Activated CD4-positive, alpha-beta T cell treated with anti-CD3 and anti-CD28 coated beads for 36 hours (primary cell): ENCODE results near the gene NCF4. TPM values are rescaled to one million over a fixed set of nuclear protein-coding genes. Genes with fewer than 3 reads are reported as not detected.

ENCODE experiments used
- ATAC-seq: fragments of 200-7000 bp; cut with Tn5 transposase; one replicate; pipeline ENCODE4 v1.10.0; 2021; ENCODE audit warnings: mild to moderate bottlenecking, moderate library complexity
- CTCF ChIA-PET: fragments of 350-600 bp; sonication (Branson Sonifier 250); formaldehyde crosslinking; loops from one replicate; lab custom pipeline; 2021; ENCODE audit warnings: antibody characterized with exemption; lab: Charles Lee
- POLR2A ChIA-PET: fragments of 350-600 bp; sonication (Branson Sonifier 250); formaldehyde crosslinking; loops from one replicate; lab custom pipeline; 2021; ENCODE audit warnings: antibody characterized with exemption, inconsistent platforms; lab: Charles Lee
- DNase-seq: peaks from one replicate; pipeline ENCODE4 v3.0.0-alpha.2; 2020
- H3K27ac Mint-ChIP-seq: one replicate; pipeline ENCODE4 v1.8.0; 2021; ENCODE audit warnings: mixed read lengths
- H3K27me3 Mint-ChIP-seq: one replicate; pipeline ENCODE4 v1.8.0; 2021; ENCODE audit warnings: mixed read lengths
- H3K36me3 Mint-ChIP-seq: one replicate; pipeline ENCODE4 v1.8.0; 2021; ENCODE audit warnings: low read depth, mixed read lengths
- H3K4me1 Mint-ChIP-seq: one replicate; pipeline ENCODE4 v1.8.0; 2021; ENCODE audit warnings: mixed read lengths
- H3K4me3 Mint-ChIP-seq: one replicate; pipeline ENCODE4 v1.8.0; 2021; ENCODE audit warnings: mild to moderate bottlenecking, moderate library complexity, mixed read lengths
- H3K9me3 Mint-ChIP-seq: one replicate; pipeline ENCODE4 v1.8.0; 2021; ENCODE audit warnings: low read depth, mixed read lengths
- intact Hi-C, 2 experiments: fragments of 100-400 bp; cut with DNase I in 1 of 2; cut with micrococcal nuclease in 1 of 2; formaldehyde crosslinking; loops; one replicate each; pipeline versions ENCODE4 v1.14.2 to v1.15.1; 2022 to 2024; cut with DNase I, micrococcal nuclease
- total RNA-seq, 2 experiments: library from RNA; stranded (reverse); gene quantifications; one replicate each; pipeline ENCODE4 v1.2.3, GENCODE V29; 2021

Gene NCF4
- total RNA-seq, 2 experiments from 2014 or later, result 3.8 to 3.9 TPM

DNA sequence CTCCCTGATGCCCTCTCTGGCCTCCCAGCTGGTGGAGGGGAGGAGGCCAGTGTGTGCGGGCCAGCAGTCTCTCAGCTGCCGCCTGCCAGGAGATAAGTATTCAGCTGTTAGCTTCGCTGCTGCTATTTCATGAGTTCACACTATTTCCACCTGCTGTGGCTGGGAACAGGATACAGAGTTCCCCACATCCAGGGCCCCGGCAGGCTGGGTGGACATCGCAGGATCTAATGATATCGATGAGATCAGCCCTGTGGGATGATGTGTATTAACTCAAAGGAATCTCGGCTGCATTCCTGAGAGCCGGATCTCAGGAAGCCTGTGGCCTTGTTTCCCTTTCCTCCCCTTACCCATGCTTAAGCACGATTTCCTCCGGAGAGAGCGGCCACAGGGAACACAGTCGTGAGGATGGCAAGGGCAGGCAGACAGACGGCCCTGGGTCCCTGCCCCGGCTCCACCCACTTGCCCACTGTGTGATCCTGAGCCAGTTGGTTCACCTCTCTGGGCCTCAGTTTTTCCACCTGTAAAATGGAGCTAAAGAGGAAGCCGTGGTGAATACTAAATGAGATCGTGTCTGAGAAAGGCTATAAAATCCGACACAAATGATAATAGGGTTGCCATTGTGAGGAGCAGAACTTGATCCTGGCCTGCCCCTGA lies 37.5 kb upstream of the NCF4 start:
- intact Hi-C loops, result no loop called here
- no peaks in the 10 kb centered on the region for H3K9me3 Mint-ChIP-seq
- ChIA-PET CTCF (no interaction called here), POLR2A (no interaction called here)
- no peak for DNase-seq
- no peaks in the 10 kb centered on the region for H3K36me3 Mint-ChIP-seq
- no peak for ATAC-seq
- no peaks in the 10 kb centered on the region for H3K4me1 Mint-ChIP-seq
- H3K27ac Mint-ChIP-seq, result no peak overlapping the region
- peaks cover 21% of the 10 kb centered on the region for H3K27me3 Mint-ChIP-seq
- no peak overlapping the region for H3K4me3 Mint-ChIP-seq

- H3K9me3 Mint-ChIP-seq, result no peaks in the 10 kb centered on the region
- H3K4me1 Mint-ChIP-seq, result peaks cover 3% of the 10 kb centered on the region
- intact Hi-C loops, result no loop called here
- H3K4me3 Mint-ChIP-seq, result no peak overlapping the region
- CTCF ChIA-PET, result no interaction called here
- peaks cover 17% of the 10 kb centered on the region for H3K27me3 Mint-ChIP-seq
- peak overlapping the region; percentile 27 for H3K27ac Mint-ChIP-seq
- H3K36me3 Mint-ChIP-seq, result no peaks in the 10 kb centered on the region
- ATAC-seq, result no peak
- POLR2A ChIA-PET, result no interaction called here
- no peak for DNase-seq
Measured at GRCh38 chr22:36824655-36825054, 36.2 kb upstream of the NCF4 start.

- intact Hi-C loops, result no loop called here
- no peak for ATAC-seq
- Mint-ChIP-seq H3K4me1 (peaks cover 13% of the 10 kb centered on the region), H3K36me3 (no peaks in the 10 kb centered on the region), H3K27ac (no peak overlapping the region), H3K4me3 (no peak overlapping the region), H3K27me3 (peaks cover 23% of the 10 kb centered on the region), H3K9me3 (no peaks in the 10 kb centered on the region)
- ChIA-PET POLR2A (no interaction called here), CTCF (interaction anchor here (0.6 to 0.7 kb wide), 2 partner anchors 27 to 282 kb away, joined by 3 read pairs; no protein-coding TSS in a partner anchor)
- DNase-seq, result no peak
Measured at GRCh38 chr22:36826262-36826661, 34.5 kb upstream of the NCF4 start.

DNA sequence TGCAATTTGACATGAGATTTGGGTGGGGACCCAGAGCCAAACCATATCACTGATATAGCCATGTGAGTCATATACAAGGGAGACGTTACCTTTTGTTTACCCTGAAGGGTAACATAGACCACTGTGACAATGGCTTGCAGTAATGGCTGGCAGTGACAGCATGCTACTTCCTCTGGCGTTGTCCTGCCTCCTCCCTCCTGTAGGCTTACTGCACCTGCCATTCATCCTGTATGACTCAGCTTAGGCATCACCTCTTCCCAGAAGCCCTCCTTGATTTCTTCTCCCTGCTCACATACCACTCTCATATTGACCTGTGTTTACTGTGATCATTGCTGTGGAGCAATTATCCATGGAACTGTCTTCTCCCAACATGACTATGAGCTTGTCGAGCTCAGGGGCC lies 32.0 kb upstream of the NCF4 start:
- CTCF ChIA-PET, result interaction anchor here (0.6 to 1.3 kb wide), 3 partner anchors 27 to 53 kb away, joined by 4 read pairs; partner anchors contain the start of gene IFT27
- Mint-ChIP-seq H3K27ac (no peak overlapping the region), H3K9me3 (no peaks in the 10 kb centered on the region), H3K36me3 (no peaks in the 10 kb centered on the region), H3K4me3 (no peak overlapping the region), H3K4me1 (peaks cover 16% of the 10 kb centered on the region), H3K27me3 (peaks cover 36% of the 10 kb centered on the region)
- intact Hi-C loops, result no loop called here
- POLR2A ChIA-PET, result no interaction called here
- ATAC-seq (peak; percentile 68), DNase-seq (peak; percentile 37)

GRCh38 chr22:36829370-36830002 lies 31.3 kb upstream of the NCF4 start:
- no peaks in the 10 kb centered on the region for H3K36me3 Mint-ChIP-seq
- POLR2A ChIA-PET, result interaction anchor here (1.0 kb wide), 1 partner anchor 300 kb away, joined by 3 read pairs; no protein-coding TSS in a partner anchor
- no peak for ATAC-seq

DNA sequence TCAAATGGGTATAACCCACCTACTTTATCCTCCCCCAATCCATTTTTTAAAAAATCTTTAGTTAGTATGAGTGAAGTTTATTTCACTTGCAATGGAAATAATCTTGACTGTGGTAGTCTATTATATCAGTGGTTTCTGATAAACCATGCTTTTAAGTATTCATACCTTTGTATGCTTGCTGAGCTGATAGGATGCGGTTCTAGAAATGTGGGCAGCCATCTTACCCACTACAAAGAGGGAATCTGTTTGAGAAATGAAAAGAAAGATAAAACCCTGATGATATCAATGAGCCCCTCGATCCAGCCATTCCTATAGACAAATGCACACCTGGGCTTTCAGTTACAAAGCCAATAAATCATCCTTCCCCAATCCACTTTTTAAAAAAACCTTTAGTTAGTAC lies 30.2 kb upstream of the NCF4 start:
- H3K9me3 Mint-ChIP-seq, result no peaks in the 10 kb centered on the region
- POLR2A ChIA-PET, result no interaction called here
- peaks cover 32% of the 10 kb centered on the region for H3K27me3 Mint-ChIP-seq
- CTCF ChIA-PET, result interaction anchor here (0.6 to 2.5 kb wide), 3 partner anchors 26 to 66 kb away, joined by 3 to 10 read pairs (median 6); no protein-coding TSS in a partner anchor
- H3K4me1 Mint-ChIP-seq, result peaks cover 16% of the 10 kb centered on the region
- no peak overlapping the region for H3K27ac Mint-ChIP-seq
- ATAC-seq, result no peak
- no peaks in the 10 kb centered on the region for H3K36me3 Mint-ChIP-seq
- H3K4me3 Mint-ChIP-seq, result no peak overlapping the region
- DNase-seq, result no peak
- intact Hi-C loops, result no loop called here

More at GRCh38 chr22:36829370-36830002, 31.3 kb upstream of the NCF4 start:
- peaks cover 16% of the 10 kb centered on the region for H3K4me1 Mint-ChIP-seq
- H3K9me3 Mint-ChIP-seq, result no peaks in the 10 kb centered on the region
- no peak overlapping the region for H3K27ac Mint-ChIP-seq
- H3K4me3 Mint-ChIP-seq, result no peak overlapping the region
- H3K27me3 Mint-ChIP-seq, result peaks cover 36% of the 10 kb centered on the region
- no peak for DNase-seq
- intact Hi-C loops, result no loop called here
- CTCF ChIA-PET, result interaction anchor here (0.7 to 1.3 kb wide), 2 partner anchors 26 to 54 kb away, joined by 4 read pairs; partner anchors contain the start of gene IFT27

- POLR2A ChIA-PET, result no interaction called here
- H3K27me3 Mint-ChIP-seq, result peaks cover 32% of the 10 kb centered on the region
- no peak overlapping the region for H3K4me3 Mint-ChIP-seq
- H3K36me3 Mint-ChIP-seq, result no peaks in the 10 kb centered on the region
- no peaks in the 10 kb centered on the region for H3K9me3 Mint-ChIP-seq
- H3K27ac Mint-ChIP-seq, result no peak overlapping the region
- peaks cover 16% of the 10 kb centered on the region for H3K4me1 Mint-ChIP-seq
- no peak for ATAC-seq
- no peak for DNase-seq
- CTCF ChIA-PET, result interaction anchor here (1.3 to 2.5 kb wide), 2 partner anchors 25 to 26 kb away, joined by 6 to 10 read pairs; no protein-coding TSS in a partner anchor
- intact Hi-C loops, result no loop called here
Measured at GRCh38 chr22:36831206-36831605, 29.6 kb upstream of the NCF4 start.

- H3K4me3 Mint-ChIP-seq, result no peak overlapping the region
- no peak overlapping the region for H3K27ac Mint-ChIP-seq
- no peaks in the 10 kb centered on the region for H3K9me3 Mint-ChIP-seq
- H3K36me3 Mint-ChIP-seq, result no peaks in the 10 kb centered on the region
- no peak for DNase-seq
- ChIA-PET POLR2A (no interaction called here), CTCF (interaction anchor here (1.3 to 2.5 kb wide), 2 partner anchors 25 to 27 kb away, joined by 6 to 10 read pairs; no protein-coding TSS in a partner anchor)
- peaks cover 30% of the 10 kb centered on the region for H3K27me3 Mint-ChIP-seq
- ATAC-seq, result no peak
- intact Hi-C loops, result no loop called here
- H3K4me1 Mint-ChIP-seq, result peaks cover 16% of the 10 kb centered on the region
Measured at GRCh38 chr22:36831717-36832116, 29.1 kb upstream of the NCF4 start.

DNA sequence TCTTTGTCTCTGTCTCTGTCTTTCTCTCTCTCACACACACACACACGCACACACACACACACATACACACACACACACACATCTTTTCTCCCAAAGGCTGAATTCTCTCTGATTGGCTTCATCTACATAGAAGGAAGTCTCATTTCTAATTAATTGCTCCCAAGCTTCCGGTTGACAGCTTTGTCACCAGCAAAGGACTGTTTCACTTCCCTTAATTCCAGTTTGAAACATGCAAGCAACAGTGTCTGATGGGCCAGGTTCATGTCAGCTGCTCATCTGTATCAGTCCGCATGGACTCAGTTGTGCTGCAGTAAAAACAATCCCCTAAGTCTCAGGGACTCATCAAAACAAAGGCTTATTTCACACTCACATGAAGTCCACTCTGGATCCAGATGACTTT lies 27.7 kb upstream of the NCF4 start:
- DNase-seq (no peak), ATAC-seq (no peak)
- ChIA-PET POLR2A (no interaction called here), CTCF (interaction anchor here (0.7 to 0.8 kb wide), 2 partner anchors 24 to 98 kb away, joined by 3 read pairs; no protein-coding TSS in a partner anchor)
- H3K4me1 Mint-ChIP-seq, result peaks cover 16% of the 10 kb centered on the region
- H3K27ac Mint-ChIP-seq, result no peak overlapping the region
- no peak overlapping the region for H3K4me3 Mint-ChIP-seq
- peaks cover 2% of the 10 kb centered on the region for H3K36me3 Mint-ChIP-seq
- peaks cover 32% of the 10 kb centered on the region for H3K27me3 Mint-ChIP-seq
- H3K9me3 Mint-ChIP-seq, result peaks cover 8% of the 10 kb centered on the region
- intact Hi-C loops, result no loop called here

DNA sequence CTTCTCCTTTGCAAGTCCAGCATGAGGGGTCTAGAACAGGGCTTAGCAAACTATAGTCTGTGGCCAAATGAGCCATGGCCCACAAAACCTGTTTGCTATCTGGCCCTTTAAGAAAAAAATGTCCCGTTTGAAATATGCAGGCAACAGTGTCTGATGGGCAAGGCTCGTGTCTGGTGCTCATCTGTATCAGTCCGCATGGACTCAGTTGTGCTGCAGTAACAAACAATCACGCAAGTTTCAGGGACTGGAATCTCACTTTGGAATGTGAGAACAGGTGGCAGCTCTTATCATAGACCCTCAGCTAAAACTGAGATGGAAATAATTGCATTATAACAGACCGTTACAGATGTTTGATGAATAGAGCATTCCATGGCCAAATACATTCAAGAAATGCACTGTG lies 24.9 kb upstream of the NCF4 start:
- CTCF ChIA-PET, result interaction anchor here (0.5 to 1.8 kb wide), 3 partner anchors 20 to 731 kb away, joined by 3 to 6 read pairs (median 3); no protein-coding TSS in a partner anchor
- peaks cover 6% of the 10 kb centered on the region for H3K4me1 Mint-ChIP-seq
- H3K4me3 Mint-ChIP-seq, result no peak overlapping the region

GRCh38 chr22:36838119-36839030 lies 22.4 kb upstream of the NCF4 start:
- Mint-ChIP-seq H3K4me3 (no peak overlapping the region), H3K27ac (no peak overlapping the region), H3K27me3 (peaks cover 23% of the 10 kb centered on the region), H3K4me1 (no peaks in the 10 kb centered on the region), H3K36me3 (peaks cover 2% of the 10 kb centered on the region), H3K9me3 (peaks cover 8% of the 10 kb centered on the region)
- ATAC-seq, result no peak
- POLR2A ChIA-PET, result no interaction called here
- intact Hi-C loops, result no loop called here
- CTCF ChIA-PET, result no interaction called here
- DNase-seq, result no peak

More for the DNA sequence above, 24.9 kb upstream of the NCF4 start:
- Mint-ChIP-seq H3K9me3 (peaks cover 8% of the 10 kb centered on the region), H3K27me3 (peaks cover 31% of the 10 kb centered on the region), H3K27ac (no peak overlapping the region), H3K36me3 (peaks cover 2% of the 10 kb centered on the region)
- ATAC-seq, result no peak
- intact Hi-C loops, result no loop called here
- DNase-seq, result no peak
- POLR2A ChIA-PET, result no interaction called here
